SK-N-SH treated with all-trans-retinoic acid at 6 μM for 48 hours (cell line): Measurements from ENCODE around the gene PRKAA1.
"Not testable (repeated sequence)": the region's sequence is repeated elsewhere in the genome, so short reads cannot be mapped to it uniquely, and the experiment has no call there.

ENCODE experiments used
- ATAC-seq: fragments of 200-7000 bp; cut with Tn5 transposase; 3 replicates; pipeline ENCODE4 v1.9.1; 2020; ENCODE audit warnings: mild to moderate bottlenecking, moderate library complexity
- ARNTL ChIP-seq: fragments of 450-650 bp; formaldehyde crosslinking; IDR thresholded peaks from 2 replicates; pipeline ENCODE4 v1.5.0; 2020; ENCODE audit warnings: low read depth, mild to moderate bottlenecking, moderate library complexity, borderline replicate concordance
- BACH2 ChIP-seq: fragments of 250-450 bp; sonication (Bioruptor Pico); IDR thresholded peaks from 2 replicates; pipeline ENCODE4 v1.9.0; 2021; ENCODE audit warnings: mild to moderate bottlenecking, borderline replicate concordance
- CSDC2 ChIP-seq: fragments of 250-450 bp; sonication (Bioruptor Pico); IDR thresholded peaks from 2 replicates; pipeline ENCODE4 v1.5.0; 2020; ENCODE audit warnings: mild to moderate bottlenecking, moderate library complexity
- CSRNP3 ChIP-seq: fragments of 250-450 bp; sonication (Bioruptor Pico); IDR thresholded peaks from 2 replicates; pipeline ENCODE4 v1.5.1; 2021; ENCODE audit warnings: mild to moderate bottlenecking, moderate library complexity
- ESRRG ChIP-seq: fragments of 250-450 bp; sonication (Bioruptor Pico); IDR thresholded peaks from 2 replicates; pipeline ENCODE4 v1.6.1; 2021; ENCODE audit warnings: mild to moderate bottlenecking
- GLIS3 ChIP-seq: fragments of 250-450 bp; sonication (Bioruptor Pico); IDR thresholded peaks from 2 replicates; pipeline ENCODE4 v1.5.0; 2020; ENCODE audit warnings: mild to moderate bottlenecking, moderate library complexity
- ISL1 ChIP-seq: fragments of 250-450 bp; sonication (Bioruptor Pico); IDR thresholded peaks from 2 replicates; pipeline ENCODE4 v2.1.2; 2022; ENCODE audit warnings: mild to moderate bottlenecking, moderate library complexity
- OSR1 ChIP-seq: fragments of 250-450 bp; sonication (Bioruptor Pico); IDR thresholded peaks from 2 replicates; pipeline ENCODE4 v1.8.0; 2022; ENCODE audit warnings: moderate library complexity, mild to moderate bottlenecking, inconsistent platforms
- PATZ1 ChIP-seq: fragments of 250-450 bp; sonication (Bioruptor Pico); IDR thresholded peaks from 2 replicates; pipeline ENCODE4 v1.8.0; 2020; ENCODE audit warnings: mild to moderate bottlenecking, moderate library complexity, borderline replicate concordance
- PPARA ChIP-seq: fragments of 250-450 bp; sonication (Bioruptor Pico); IDR thresholded peaks from 2 replicates; pipeline ENCODE4 v1.5.0; 2020; ENCODE audit warnings: mild to moderate bottlenecking, borderline replicate concordance
- RARB ChIP-seq: fragments of 250-450 bp; sonication (Bioruptor Pico); IDR thresholded peaks from 2 replicates; pipeline ENCODE4 v1.8.0; 2021; ENCODE audit warnings: mild to moderate bottlenecking, moderate library complexity
- SNAI2 ChIP-seq: fragments of 250-450 bp; sonication (Bioruptor Pico); IDR thresholded peaks from 2 replicates; pipeline ENCODE4 v1.5.0; 2020; ENCODE audit warnings: mild to moderate bottlenecking, moderate library complexity
- TCF4 ChIP-seq: fragments of 250-450 bp; sonication (Bioruptor Pico); IDR thresholded peaks from 2 replicates; pipeline ENCODE4 v1.8.0; 2021; ENCODE audit warnings: mild to moderate bottlenecking, moderate library complexity, borderline replicate concordance
- TOX ChIP-seq: fragments of 250-450 bp; sonication (Bioruptor Pico); IDR thresholded peaks from 2 replicates; pipeline ENCODE4 v1.8.0; 2021; ENCODE audit warnings: mild to moderate bottlenecking, moderate library complexity, borderline replicate concordance
- ZC3H10 ChIP-seq: fragments of 250-450 bp; sonication (Bioruptor Pico); IDR thresholded peaks from 2 replicates; pipeline ENCODE4 v1.5.1; 2021; ENCODE audit warnings: mild to moderate bottlenecking, moderate library complexity
- ZFP3 ChIP-seq: fragments of 250-450 bp; sonication (Bioruptor Pico); IDR thresholded peaks from 2 replicates; pipeline ENCODE4 v1.5.0; 2020; ENCODE audit warnings: mild to moderate bottlenecking, moderate library complexity
- ZFP30 ChIP-seq: fragments of 450-650 bp; formaldehyde crosslinking; IDR thresholded peaks from 2 replicates; pipeline ENCODE4 v1.5.0; 2022; ENCODE audit warnings: mild to moderate bottlenecking, moderate library complexity
- ZNF565 ChIP-seq: fragments of 450-650 bp; formaldehyde crosslinking; conservative IDR thresholded peaks from 2 replicates; pipeline ENCODE4 v1.5.0; 2020; ENCODE audit warnings: low read depth, mild to moderate bottlenecking, moderate library complexity
- ZNF70 ChIP-seq: fragments of 450-650 bp; formaldehyde crosslinking; IDR thresholded peaks from 2 replicates; pipeline ENCODE4 v1.5.0; 2020; ENCODE audit warnings: mild to moderate bottlenecking, moderate library complexity
- ZNF8 ChIP-seq: fragments of 450-650 bp; formaldehyde crosslinking; IDR thresholded peaks from 2 replicates; pipeline ENCODE4 v1.5.0; 2020; ENCODE audit warnings: mild to moderate bottlenecking, moderate library complexity
- TF ChIP-seq, protein P1 (sequence below): fragments of 250-450 bp; sonication (Bioruptor Pico); IDR thresholded peaks from 2 replicates; pipeline ENCODE4 v1.5.1; 2020; ENCODE audit warnings: low read depth, mild to moderate bottlenecking, moderate library complexity
- TF ChIP-seq, protein P2 (sequence below): fragments of 250-450 bp; sonication (Bioruptor Pico); IDR thresholded peaks from 2 replicates; pipeline ENCODE4 v1.5.0; 2020; ENCODE audit warnings: mild to moderate bottlenecking, moderate library complexity
- TF ChIP-seq, protein P3 (sequence below): fragments of 250-450 bp; sonication (Bioruptor Pico); IDR thresholded peaks from 2 replicates; pipeline ENCODE4 v1.8.0; 2021; ENCODE audit warnings: low read depth, mild to moderate bottlenecking, moderate library complexity, borderline replicate concordance

PRKAA1 gene

DNA sequence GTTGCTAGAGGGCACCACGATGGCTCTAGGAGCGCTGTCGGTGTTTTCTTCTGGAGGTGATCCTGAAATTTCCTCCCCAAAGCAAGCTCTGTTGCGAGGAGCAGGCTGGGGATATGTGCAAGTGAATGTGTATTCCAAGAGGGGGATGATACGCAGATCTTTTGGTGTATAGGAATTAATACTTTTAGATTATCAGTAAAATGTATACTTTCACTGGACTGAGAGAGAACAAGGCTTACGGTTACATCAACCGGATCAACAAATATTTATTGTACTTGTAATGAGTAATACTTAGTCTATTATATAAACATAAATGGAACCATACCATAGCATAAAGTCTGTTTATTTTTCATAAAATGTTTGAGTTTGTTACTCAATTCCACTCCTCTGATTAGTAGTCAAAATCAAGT lies 632 bp upstream of the PRKAA1 start:
- TF ChIP-seq TCF4 = no peak
- peak; percentile 77 for ATAC-seq

DNA sequence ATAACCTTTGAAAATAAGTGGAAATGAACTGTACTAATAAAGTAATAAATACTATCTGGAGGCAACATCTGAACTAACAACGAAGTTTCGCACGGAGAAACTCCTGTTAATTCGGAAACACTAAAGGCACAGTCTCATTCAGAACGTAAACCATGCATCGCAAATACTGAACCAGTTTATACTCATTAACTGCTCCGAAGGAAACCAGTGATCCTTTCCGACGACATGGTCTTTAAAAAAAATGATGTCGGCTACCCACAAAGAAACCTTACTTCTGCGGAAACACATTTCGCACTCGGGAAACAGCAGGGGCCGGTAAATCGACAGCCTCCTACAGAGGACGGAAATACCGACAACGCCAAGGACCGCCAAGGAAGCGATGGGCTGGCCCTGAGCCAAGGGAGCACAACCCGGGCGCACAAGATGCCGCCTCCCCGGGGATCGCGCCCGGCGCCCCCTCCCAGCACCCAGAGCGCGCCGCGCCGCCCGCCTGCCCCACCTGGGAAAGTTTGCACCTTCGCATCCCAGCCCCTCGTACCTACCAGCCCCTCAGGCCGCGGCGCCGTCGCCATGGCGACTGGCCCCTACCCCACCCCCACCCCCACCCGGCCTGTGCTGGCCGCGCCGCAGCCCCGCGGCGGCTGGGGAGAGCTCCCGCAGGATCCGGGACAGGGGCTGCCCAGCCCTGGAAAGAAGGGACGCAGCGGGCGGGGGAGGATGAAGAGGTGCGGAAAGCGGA lies 732 bp downstream of the PRKAA1 start:
- TF ChIP-seq PPARA (CRISPR knock-in tag) (no peak), ISL1 (CRISPR knock-in tag) (no peak), GLIS3 (no peak), OSR1 (CRISPR knock-in tag) (no peak), ZNF70 (CRISPR knock-in tag) (no peak), ZFP30 (no peak), ZNF565 (CRISPR knock-in tag) (no peak), TCF4 (no peak), ZFP3 (no peak), ZC3H10 (CRISPR knock-in tag) (no peak), SNAI2 (CRISPR knock-in tag) (no peak), CSDC2 (CRISPR knock-in tag) (no peak)
- TF ChIP-seq, protein P1, sequence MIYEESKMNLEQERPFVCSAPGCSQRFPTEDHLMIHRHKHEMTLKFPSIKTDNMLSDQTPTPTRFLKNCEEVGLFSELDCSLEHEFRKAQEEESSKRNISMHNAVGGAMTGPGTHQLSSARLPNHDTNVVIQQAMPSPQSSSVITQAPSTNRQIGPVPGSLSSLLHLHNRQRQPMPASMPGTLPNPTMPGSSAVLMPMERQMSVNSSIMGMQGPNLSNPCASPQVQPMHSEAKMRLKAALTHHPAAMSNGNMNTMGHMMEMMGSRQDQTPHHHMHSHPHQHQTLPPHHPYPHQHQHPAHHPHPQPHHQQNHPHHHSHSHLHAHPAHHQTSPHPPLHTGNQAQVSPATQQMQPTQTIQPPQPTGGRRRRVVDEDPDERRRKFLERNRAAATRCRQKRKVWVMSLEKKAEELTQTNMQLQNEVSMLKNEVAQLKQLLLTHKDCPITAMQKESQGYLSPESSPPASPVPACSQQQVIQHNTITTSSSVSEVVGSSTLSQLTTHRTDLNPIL (CRISPR knock-in tag) = no peak
- TF ChIP-seq, protein P2, sequence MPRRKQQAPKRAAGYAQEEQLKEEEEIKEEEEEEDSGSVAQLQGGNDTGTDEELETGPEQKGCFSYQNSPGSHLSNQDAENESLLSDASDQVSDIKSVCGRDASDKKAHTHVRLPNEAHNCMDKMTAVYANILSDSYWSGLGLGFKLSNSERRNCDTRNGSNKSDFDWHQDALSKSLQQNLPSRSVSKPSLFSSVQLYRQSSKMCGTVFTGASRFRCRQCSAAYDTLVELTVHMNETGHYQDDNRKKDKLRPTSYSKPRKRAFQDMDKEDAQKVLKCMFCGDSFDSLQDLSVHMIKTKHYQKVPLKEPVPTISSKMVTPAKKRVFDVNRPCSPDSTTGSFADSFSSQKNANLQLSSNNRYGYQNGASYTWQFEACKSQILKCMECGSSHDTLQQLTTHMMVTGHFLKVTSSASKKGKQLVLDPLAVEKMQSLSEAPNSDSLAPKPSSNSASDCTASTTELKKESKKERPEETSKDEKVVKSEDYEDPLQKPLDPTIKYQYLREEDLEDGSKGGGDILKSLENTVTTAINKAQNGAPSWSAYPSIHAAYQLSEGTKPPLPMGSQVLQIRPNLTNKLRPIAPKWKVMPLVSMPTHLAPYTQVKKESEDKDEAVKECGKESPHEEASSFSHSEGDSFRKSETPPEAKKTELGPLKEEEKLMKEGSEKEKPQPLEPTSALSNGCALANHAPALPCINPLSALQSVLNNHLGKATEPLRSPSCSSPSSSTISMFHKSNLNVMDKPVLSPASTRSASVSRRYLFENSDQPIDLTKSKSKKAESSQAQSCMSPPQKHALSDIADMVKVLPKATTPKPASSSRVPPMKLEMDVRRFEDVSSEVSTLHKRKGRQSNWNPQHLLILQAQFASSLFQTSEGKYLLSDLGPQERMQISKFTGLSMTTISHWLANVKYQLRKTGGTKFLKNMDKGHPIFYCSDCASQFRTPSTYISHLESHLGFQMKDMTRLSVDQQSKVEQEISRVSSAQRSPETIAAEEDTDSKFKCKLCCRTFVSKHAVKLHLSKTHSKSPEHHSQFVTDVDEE = no peak
- TF ChIP-seq, all 23 proteins: peak for 0
- peak; percentile 74 for ATAC-seq

GRCh38 chr5:40796487-40796889 lies 1.7 kb downstream of the PRKAA1 start:
- TF ChIP-seq BACH2 = no peak
- TF ChIP-seq ISL1 (CRISPR knock-in tag) = no peak
- no peak for TF ChIP-seq ARNTL (CRISPR knock-in tag)
- no peak for TF ChIP-seq PPARA (CRISPR knock-in tag)
- TF ChIP-seq ESRRG (CRISPR knock-in tag) = no peak
- no peak for TF ChIP-seq RARB
- TF ChIP-seq GLIS3 = no peak
- TF ChIP-seq, protein P2 = no peak
- TF ChIP-seq OSR1 (CRISPR knock-in tag) = no peak
- TF ChIP-seq SNAI2 (CRISPR knock-in tag) = no peak
- TF ChIP-seq ZFP3 = no peak
- no peak for TF ChIP-seq CSRNP3
- TF ChIP-seq, protein P3, sequence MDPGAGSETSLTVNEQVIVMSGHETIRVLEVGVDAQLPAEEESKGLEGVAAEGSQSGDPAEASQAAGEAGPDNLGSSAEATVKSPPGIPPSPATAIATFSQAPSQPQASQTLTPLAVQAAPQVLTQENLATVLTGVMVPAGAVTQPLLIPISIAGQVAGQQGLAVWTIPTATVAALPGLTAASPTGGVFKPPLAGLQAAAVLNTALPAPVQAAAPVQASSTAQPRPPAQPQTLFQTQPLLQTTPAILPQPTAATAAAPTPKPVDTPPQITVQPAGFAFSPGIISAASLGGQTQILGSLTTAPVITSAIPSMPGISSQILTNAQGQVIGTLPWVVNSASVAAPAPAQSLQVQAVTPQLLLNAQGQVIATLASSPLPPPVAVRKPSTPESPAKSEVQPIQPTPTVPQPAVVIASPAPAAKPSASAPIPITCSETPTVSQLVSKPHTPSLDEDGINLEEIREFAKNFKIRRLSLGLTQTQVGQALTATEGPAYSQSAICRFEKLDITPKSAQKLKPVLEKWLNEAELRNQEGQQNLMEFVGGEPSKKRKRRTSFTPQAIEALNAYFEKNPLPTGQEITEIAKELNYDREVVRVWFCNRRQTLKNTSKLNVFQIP (CRISPR knock-in tag) = no peak
- no peak for TF ChIP-seq PATZ1
- no peak for TF ChIP-seq ZNF70 (CRISPR knock-in tag)
- no peak for TF ChIP-seq ZFP30
- no peak for TF ChIP-seq TCF4
- no peak for TF ChIP-seq ZNF8
- no peak for TF ChIP-seq TOX
- ATAC-seq = no peak

DNA sequence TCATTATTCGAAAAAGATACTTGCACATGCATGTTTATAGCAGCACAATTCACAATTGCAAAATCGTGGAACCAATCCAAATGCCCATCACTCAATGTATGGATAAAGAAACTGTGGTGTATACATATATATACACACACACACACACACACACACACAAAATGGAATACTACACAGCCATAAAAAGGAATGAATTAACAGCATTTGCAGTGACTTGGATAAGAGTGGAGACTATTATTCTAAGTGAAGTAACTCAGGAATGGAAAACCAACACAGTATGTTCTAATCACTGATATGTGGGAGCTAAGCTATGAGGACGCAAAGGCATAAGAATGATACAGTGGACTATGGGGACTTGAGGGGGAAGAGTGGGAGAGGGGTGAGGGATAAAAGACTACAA lies 3.3 kb downstream of the PRKAA1 start:
- ATAC-seq = not testable (repeated sequence)

- not testable (repeated sequence) for ATAC-seq
Observed at GRCh38 chr5:40794340-40794739, 3.8 kb downstream of the PRKAA1 start.

GRCh38 chr5:40792691-40793090 lies 5.5 kb downstream of the PRKAA1 start:
- not testable (repeated sequence) for ATAC-seq
